HepG2 (cell line): Measurements from ENCODE around the gene HSPB7. TPM values are rescaled to one million over a fixed set of nuclear protein-coding genes. Genes with fewer than 3 reads are reported as not detected.

ENCODE experiments used
- ERF ChIP-seq: IDR thresholded peaks from 2 replicates; pipeline ENCODE4 v1.6.1; 2018; ENCODE audit warnings: missing biosample characterization, missing genetic modification reagents
- FOXM1 ChIP-seq: sonication (generic); formaldehyde crosslinking; IDR thresholded peaks from 2 replicates; pipeline ENCODE4 v1.5.0; 2020; ENCODE audit warnings: missing genetic modification reagents
- GATAD2A ChIP-seq: IDR thresholded peaks from 2 replicates; pipeline ENCODE4 v1.6.1; 2016
- HMG20B ChIP-seq: conservative IDR thresholded peaks from 2 replicates; pipeline ENCODE4 v1.6.1; 2016; ENCODE audit warnings: missing genetic modification reagents, missing compliant biosample characterization
- JUNB ChIP-seq: sonication (generic); formaldehyde crosslinking; IDR thresholded peaks from 2 replicates; pipeline ENCODE4 v1.8.0; 2022; ENCODE audit warnings: missing genetic modification reagents, mild to moderate bottlenecking, borderline replicate concordance
- MATR3 ChIP-seq: sonication (generic); formaldehyde crosslinking; IDR thresholded peaks from 2 replicates; pipeline ENCODE4 v1.4.0; 2020; ENCODE audit warnings: missing genetic modification reagents
- MXI1 ChIP-seq: IDR thresholded peaks from 3 replicates; pipeline ENCODE4 v1.6.1; 2012; ENCODE audit warnings: low read depth, low read length, inconsistent platforms, borderline replicate concordance
- PITX1 ChIP-seq: sonication (generic); formaldehyde crosslinking; IDR thresholded peaks from 2 replicates; pipeline ENCODE4 v1.5.1; 2020; ENCODE audit warnings: mild to moderate bottlenecking, missing genetic modification reagents
- PPARG ChIP-seq: conservative IDR thresholded peaks from 2 replicates; pipeline ENCODE4 v1.6.1; 2016; ENCODE audit warnings: missing biosample characterization, missing genetic modification reagents
- REL ChIP-seq: sonication (generic); formaldehyde crosslinking; conservative IDR thresholded peaks from 2 replicates; pipeline ENCODE4 v1.8.0; 2022; ENCODE audit warnings: mild to moderate bottlenecking, missing genetic modification reagents, moderate library complexity
- SP1 ChIP-seq, 2 experiments: fragments of 450-650 bp in 1 of 2; sonication (generic) in 1 of 2; formaldehyde crosslinking in 1 of 2; IDR thresholded peaks; 2 replicates each; pipeline versions ENCODE4 v1.4.0 to v1.6.1; 2016 to 2020; ENCODE audit warnings: missing genetic modification reagents in 1 of 2
- STAG1 ChIP-seq: sonication (generic); formaldehyde crosslinking; IDR thresholded peaks from 2 replicates; pipeline ENCODE4 v1.4.0; 2020; ENCODE audit warnings: missing genetic modification reagents
- XRCC5 ChIP-seq: fragments of 200-400 bp; formaldehyde crosslinking; optimal IDR thresholded peaks from 2 replicates; pipeline ENCODE3; 2017; ENCODE audit warnings: mild to moderate bottlenecking, low read length
- YEATS2 ChIP-seq: sonication (generic); formaldehyde crosslinking; IDR thresholded peaks from 2 replicates; pipeline ENCODE4 v1.4.0; 2020; ENCODE audit warnings: missing genetic modification reagents, borderline replicate concordance
- ZBTB1 ChIP-seq: sonication (generic); formaldehyde crosslinking; IDR thresholded peaks from 2 replicates; pipeline ENCODE4 v1.4.0; 2020; ENCODE audit warnings: missing genetic modification reagents, borderline replicate concordance
- ZNF672 ChIP-seq: sonication (generic); formaldehyde crosslinking; IDR thresholded peaks from 2 replicates; pipeline ENCODE4 v1.8.1; 2022; ENCODE audit warnings: missing genetic modification reagents
- ZNF768 ChIP-seq: sonication (generic); formaldehyde crosslinking; IDR thresholded peaks from 2 replicates; pipeline ENCODE4 v1.4.0; 2020; ENCODE audit warnings: missing genetic modification reagents
- ZZZ3 ChIP-seq: sonication (generic); formaldehyde crosslinking; IDR thresholded peaks from 2 replicates; pipeline ENCODE4 v1.4.0; 2020; ENCODE audit warnings: missing genetic modification reagents, mild to moderate bottlenecking, borderline replicate concordance
- polyA plus RNA-seq, 8 experiments: library from polyadenylated mRNA; depleted of rRNA in 3 of 8; stranded (reverse) in 7 of 8; unstranded in 1 of 8; fragments of >200 nt; fragmentation: Illumina TruSeq in 4 of 8; extraction: Trizol in 4 of 8; gene quantifications; 2 replicates each; pipeline versions ENCODE4 v1.2.1 to v1.2.3, GENCODE V29; 2011 to 2016; ENCODE audit warnings: low read depth in 4 of 8, missing spikeins in 1 of 8, mixed read lengths in 1 of 8; ENCODE audit not compliant: insufficient read depth in 1 of 8
- total RNA-seq, 5 experiments: library from RNA; depleted of rRNA; stranded (reverse); fragments of >200 nt; fragmentation: Illumina TruSeq; extraction: Trizol; gene quantifications; 2 replicates each; pipeline ENCODE4 v1.2.3, GENCODE V29; 2016; ENCODE audit warnings: low read depth in 1 of 5
- TF ChIP-seq, protein P1 (sequence below): sonication (generic); formaldehyde crosslinking; IDR thresholded peaks from 2 replicates; pipeline ENCODE4 v1.5.1; 2020; ENCODE audit warnings: missing genetic modification reagents, mild to moderate bottlenecking, borderline replicate concordance
- TF ChIP-seq, protein P2 (sequence below): sonication (generic); formaldehyde crosslinking; IDR thresholded peaks from 2 replicates; pipeline ENCODE4 v1.8.0; 2022; ENCODE audit warnings: missing genetic modification reagents, mild to moderate bottlenecking, borderline replicate concordance
- TF ChIP-seq, protein P3 (sequence below): sonication (generic); formaldehyde crosslinking; IDR thresholded peaks from 2 replicates; pipeline ENCODE4 v1.4.0; 2020; ENCODE audit warnings: mild to moderate bottlenecking, missing genetic modification reagents
- TF ChIP-seq, protein P4 (sequence below): sonication (generic); formaldehyde crosslinking; IDR thresholded peaks from 2 replicates; pipeline ENCODE4 v1.5.0; 2020; ENCODE audit warnings: mild to moderate bottlenecking, missing genetic modification reagents, moderate library complexity
- TF ChIP-seq, protein P5 (sequence below): sonication (generic); formaldehyde crosslinking; IDR thresholded peaks from 2 replicates; pipeline ENCODE4 v1.4.0; 2020; ENCODE audit warnings: missing genetic modification reagents, borderline replicate concordance

Gene HSPB7
- total and polyA plus RNA-seq, 2 of the 13 experiments (the other 11 are each of a cell fraction or from before 2014, with no cell fraction given), result 0.20 TPM; not detected in 1

GRCh38 chr1:16032388-16033102 is 14.7 kb upstream of the HSPB7 start (continued):
- TF ChIP-seq, protein P1, sequence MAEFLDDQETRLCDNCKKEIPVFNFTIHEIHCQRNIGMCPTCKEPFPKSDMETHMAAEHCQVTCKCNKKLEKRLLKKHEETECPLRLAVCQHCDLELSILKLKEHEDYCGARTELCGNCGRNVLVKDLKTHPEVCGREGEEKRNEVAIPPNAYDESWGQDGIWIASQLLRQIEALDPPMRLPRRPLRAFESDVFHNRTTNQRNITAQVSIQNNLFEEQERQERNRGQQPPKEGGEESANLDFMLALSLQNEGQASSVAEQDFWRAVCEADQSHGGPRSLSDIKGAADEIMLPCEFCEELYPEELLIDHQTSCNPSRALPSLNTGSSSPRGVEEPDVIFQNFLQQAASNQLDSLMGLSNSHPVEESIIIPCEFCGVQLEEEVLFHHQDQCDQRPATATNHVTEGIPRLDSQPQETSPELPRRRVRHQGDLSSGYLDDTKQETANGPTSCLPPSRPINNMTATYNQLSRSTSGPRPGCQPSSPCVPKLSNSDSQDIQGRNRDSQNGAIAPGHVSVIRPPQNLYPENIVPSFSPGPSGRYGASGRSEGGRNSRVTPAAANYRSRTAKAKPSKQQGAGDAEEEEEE (CRISPR knock-in tag), result no peak
- TF ChIP-seq JUNB (CRISPR knock-in tag) (no peak), MATR3 (CRISPR knock-in tag) (no peak), XRCC5 (peak; percentile 83), FOXM1 (no peak), GATAD2A (peak; percentile 12; the same call in 1 of the 2 replicates), REL (no peak), PITX1 (CRISPR knock-in tag) (no peak), MXI1 (peak; percentile 21; the same call in 1 of the 3 replicates), STAG1 (peak; percentile 95), YEATS2 (CRISPR knock-in tag) (peak; percentile 52; the same call in 1 of the 2 replicates), HMG20B (CRISPR knock-in tag) (no peak), ZZZ3 (CRISPR knock-in tag) (no peak), SP1 (IDR thresholded peaks at IDR 0.05) (no peak), SP1 (CRISPR knock-in tag; IDR thresholded peaks at IDR 0.05) (peak; percentile 69), ZBTB1 (CRISPR knock-in tag) (no peak), PPARG (no peak), ZNF672 (CRISPR knock-in tag) (no peak), ZNF768 (CRISPR knock-in tag) (0 out of 2 replicates have a peak, but pooled peaks have one; percentile 18), ERF (CRISPR knock-in tag) (0 out of 2 replicates have a peak, but pooled peaks have one; percentile 40)
- TF ChIP-seq, protein P2, sequence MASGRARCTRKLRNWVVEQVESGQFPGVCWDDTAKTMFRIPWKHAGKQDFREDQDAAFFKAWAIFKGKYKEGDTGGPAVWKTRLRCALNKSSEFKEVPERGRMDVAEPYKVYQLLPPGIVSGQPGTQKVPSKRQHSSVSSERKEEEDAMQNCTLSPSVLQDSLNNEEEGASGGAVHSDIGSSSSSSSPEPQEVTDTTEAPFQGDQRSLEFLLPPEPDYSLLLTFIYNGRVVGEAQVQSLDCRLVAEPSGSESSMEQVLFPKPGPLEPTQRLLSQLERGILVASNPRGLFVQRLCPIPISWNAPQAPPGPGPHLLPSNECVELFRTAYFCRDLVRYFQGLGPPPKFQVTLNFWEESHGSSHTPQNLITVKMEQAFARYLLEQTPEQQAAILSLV (CRISPR knock-in tag), result peak; percentile 44; the same call in 1 of the 2 replicates
- TF ChIP-seq, protein P3, sequence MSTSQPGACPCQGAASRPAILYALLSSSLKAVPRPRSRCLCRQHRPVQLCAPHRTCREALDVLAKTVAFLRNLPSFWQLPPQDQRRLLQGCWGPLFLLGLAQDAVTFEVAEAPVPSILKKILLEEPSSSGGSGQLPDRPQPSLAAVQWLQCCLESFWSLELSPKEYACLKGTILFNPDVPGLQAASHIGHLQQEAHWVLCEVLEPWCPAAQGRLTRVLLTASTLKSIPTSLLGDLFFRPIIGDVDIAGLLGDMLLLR, result no peak
- TF ChIP-seq, protein P4, sequence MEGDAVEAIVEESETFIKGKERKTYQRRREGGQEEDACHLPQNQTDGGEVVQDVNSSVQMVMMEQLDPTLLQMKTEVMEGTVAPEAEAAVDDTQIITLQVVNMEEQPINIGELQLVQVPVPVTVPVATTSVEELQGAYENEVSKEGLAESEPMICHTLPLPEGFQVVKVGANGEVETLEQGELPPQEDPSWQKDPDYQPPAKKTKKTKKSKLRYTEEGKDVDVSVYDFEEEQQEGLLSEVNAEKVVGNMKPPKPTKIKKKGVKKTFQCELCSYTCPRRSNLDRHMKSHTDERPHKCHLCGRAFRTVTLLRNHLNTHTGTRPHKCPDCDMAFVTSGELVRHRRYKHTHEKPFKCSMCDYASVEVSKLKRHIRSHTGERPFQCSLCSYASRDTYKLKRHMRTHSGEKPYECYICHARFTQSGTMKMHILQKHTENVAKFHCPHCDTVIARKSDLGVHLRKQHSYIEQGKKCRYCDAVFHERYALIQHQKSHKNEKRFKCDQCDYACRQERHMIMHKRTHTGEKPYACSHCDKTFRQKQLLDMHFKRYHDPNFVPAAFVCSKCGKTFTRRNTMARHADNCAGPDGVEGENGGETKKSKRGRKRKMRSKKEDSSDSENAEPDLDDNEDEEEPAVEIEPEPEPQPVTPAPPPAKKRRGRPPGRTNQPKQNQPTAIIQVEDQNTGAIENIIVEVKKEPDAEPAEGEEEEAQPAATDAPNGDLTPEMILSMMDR (CRISPR knock-in tag), result peak; percentile 98
- TF ChIP-seq, protein P5, sequence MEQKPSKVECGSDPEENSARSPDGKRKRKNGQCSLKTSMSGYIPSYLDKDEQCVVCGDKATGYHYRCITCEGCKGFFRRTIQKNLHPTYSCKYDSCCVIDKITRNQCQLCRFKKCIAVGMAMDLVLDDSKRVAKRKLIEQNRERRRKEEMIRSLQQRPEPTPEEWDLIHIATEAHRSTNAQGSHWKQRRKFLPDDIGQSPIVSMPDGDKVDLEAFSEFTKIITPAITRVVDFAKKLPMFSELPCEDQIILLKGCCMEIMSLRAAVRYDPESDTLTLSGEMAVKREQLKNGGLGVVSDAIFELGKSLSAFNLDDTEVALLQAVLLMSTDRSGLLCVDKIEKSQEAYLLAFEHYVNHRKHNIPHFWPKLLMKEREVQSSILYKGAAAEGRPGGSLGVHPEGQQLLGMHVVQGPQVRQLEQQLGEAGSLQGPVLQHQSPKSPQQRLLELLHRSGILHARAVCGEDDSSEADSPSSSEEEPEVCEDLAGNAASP (CRISPR knock-in tag), result 0 out of 2 replicates have a peak, but pooled peaks have one; percentile 39
